HK-2 (cell line): ENCODE measurements around the gene AK1.

Experiments used
- DNase-seq: peaks from one replicate; pipeline ENCODE4 v3.0.0-alpha.2; 2018; ENCODE audit not compliant: unreplicated experiment

AK1 gene

GRCh38 chr9:127867356-127868277 lies 9.9 kb downstream of the AK1 start:
- DNase-seq, result no peak

- DNase-seq, result no peak
These were observed 10.9 kb downstream of the AK1 start for GRCh38 chr9:127866535-127866934.

GRCh38 chr9:127865645-127866464 lies 11.6 kb downstream of the AK1 start:
- no peak for DNase-seq

DNA sequence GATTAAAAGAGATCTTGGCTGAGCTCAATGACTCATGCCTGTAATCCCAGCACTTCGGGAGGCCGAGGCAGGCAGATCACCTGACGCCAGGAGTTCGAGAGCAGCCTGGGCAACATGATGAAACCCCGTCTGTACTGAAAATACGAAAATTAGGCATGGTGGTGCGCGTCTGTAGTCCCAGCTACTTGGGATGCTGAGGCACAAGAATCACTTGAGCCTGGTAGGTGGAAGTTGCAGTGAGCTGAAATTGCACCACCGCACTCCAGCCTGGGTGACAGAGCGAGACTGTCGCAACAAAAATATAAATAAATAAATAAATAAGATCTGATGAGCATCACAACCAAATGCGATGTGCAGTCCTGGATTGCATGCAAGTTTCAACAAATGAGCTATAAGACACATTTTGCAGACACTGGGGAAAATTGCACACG lies 14.3 kb downstream of the AK1 start:
- DNase-seq, result no peak

- no peak for DNase-seq
These were observed 15.1 kb downstream of the AK1 start for GRCh38 chr9:127862075-127863011.

DNA sequence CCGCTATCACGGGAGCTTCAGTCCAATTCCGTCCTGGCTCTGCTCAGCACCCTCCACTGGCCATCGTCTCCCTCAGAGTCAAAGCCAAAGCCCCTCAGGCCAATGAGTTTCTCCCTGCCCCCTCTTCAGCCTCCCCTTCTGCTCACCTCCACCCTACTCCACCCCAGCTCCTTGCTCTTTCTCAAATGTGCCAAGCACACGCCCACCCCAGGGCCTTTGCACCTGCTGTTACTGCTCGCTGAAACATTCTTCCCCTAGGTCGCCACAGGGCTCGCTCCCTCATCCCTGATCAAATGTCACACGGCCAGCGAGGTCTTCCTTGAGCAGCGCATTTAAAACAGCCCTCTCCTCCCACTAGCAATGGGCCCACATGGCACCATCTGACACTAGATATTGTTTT lies 16.7 kb downstream of the AK1 start:
- DNase-seq, result no peak

DNA sequence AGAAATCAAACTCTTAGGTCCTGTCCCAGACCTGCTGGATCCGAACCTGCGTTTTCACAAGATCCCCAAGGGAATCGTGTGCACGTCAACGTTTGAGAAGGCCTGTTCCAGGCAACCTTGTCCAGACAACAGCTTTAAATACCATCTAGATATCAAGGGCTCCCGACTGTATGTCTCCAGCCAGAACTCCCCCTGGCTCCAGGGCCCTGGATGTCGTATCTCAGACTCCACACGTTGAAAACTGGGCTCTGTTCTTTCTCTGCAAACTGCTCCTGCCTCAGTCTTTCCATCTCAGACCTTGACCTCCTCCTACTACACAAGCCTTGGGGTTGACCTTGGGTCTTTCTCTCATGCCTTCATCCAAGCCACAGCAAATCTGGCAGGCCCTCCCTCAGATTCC lies 17.2 kb downstream of the AK1 start:
- DNase-seq, result no peak

GRCh38 chr9:127858041-127858512 lies 19.4 kb downstream of the AK1 start:
- no peak for DNase-seq

- no peak for DNase-seq
These were observed 20.2 kb downstream of the AK1 start for GRCh38 chr9:127857278-127857677.

GRCh38 chr9:127856729-127857116 lies 20.8 kb downstream of the AK1 start:
- DNase-seq, result no peak

GRCh38 chr9:127856094-127856728 lies 21.3 kb downstream of the AK1 start:
- no peak for DNase-seq

- DNase-seq, result no peak
These were observed 22.0 kb downstream of the AK1 start for GRCh38 chr9:127855522-127855921.

GRCh38 chr9:127854960-127855359 lies 22.5 kb downstream of the AK1 start:
- no peak for DNase-seq

GRCh38 chr9:127854184-127854806 lies 23.2 kb downstream of the AK1 start, which contains the start of gene ENG:
Gene ENG, minus strand, starts transcription at chr9:127854658. Its CDS starts 303 bp downstream, at chr9:127854355.
- no peak for DNase-seq

GRCh38 chr9:127853312-127854183 lies 23.9 kb downstream of the AK1 start:
- no peak for DNase-seq

GRCh38 chr9:127852829-127853228 lies 24.6 kb downstream of the AK1 start:
- DNase-seq, result no peak

GRCh38 chr9:127850286-127850830 lies 27.1 kb downstream of the AK1 start:
- no peak for DNase-seq

DNA sequence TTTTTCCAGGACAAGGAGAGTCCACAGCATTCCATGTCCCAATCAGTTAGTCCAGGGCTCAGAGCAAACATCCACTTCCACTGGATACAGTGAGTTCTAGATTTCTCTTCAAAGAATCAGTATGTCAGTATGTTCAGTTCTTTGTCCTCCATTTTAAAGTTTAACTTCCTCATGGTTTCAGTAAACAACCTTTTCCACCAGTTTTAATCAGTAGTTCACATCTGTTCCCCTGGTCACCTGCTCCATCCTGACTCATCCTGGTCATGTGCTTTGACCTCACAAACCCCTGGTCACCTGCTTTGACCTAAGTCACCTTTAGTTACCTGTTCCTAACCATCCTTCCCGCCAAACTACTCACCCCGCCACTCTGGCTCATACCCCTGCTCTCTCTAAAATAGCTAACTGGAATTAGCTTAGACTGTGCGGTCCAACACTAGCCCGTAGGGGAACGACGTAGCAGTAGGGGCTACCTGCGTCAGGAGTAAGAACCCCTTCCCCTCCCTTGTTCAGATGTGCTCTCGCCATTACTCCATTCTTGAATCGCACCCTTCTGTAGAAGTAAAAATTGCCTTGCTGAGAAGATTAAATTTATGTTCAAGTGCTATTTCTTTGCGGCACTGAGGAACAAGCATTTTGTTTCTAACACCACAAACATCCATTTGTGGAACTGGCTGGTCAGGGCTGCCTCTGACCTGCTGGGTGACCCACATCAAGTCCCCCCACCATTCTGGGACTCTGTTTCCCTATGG lies 28.5 kb downstream of the AK1 start:
- no peak for DNase-seq
